Measurements from ENCODE around the gene ZNF541. TPM values are rescaled to one million over a fixed set of nuclear protein-coding genes. Genes with fewer than 3 reads are reported as not detected.

ZNF541 gene
- total RNA-seq, 2 donors from 2014 or later: not detected

DNA sequence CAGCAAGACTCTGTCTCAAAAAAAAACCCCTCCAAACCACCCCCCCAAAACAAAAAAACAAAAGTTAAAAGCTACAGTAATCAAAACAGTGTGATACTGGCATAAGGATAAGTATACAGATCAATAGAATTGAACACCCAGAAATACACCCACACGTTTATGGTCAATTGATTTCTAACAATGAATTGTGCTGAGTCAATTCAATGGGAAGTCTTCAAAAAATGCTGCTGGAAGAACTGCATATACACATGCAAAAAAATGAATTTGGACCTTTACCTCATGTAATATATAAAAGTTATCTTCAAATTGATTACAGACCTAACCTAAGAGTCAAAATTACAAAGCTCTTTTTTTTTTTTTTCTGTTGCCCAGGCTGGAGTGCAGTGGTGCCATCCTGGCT is 38.3 kb downstream of the ZNF541 start:
- no peaks in the 10 kb centered on the region for H3K36me3 ChIP-seq
- H3K27ac ChIP-seq: no peak overlapping the region
- TF ChIP-seq, protein P1, sequence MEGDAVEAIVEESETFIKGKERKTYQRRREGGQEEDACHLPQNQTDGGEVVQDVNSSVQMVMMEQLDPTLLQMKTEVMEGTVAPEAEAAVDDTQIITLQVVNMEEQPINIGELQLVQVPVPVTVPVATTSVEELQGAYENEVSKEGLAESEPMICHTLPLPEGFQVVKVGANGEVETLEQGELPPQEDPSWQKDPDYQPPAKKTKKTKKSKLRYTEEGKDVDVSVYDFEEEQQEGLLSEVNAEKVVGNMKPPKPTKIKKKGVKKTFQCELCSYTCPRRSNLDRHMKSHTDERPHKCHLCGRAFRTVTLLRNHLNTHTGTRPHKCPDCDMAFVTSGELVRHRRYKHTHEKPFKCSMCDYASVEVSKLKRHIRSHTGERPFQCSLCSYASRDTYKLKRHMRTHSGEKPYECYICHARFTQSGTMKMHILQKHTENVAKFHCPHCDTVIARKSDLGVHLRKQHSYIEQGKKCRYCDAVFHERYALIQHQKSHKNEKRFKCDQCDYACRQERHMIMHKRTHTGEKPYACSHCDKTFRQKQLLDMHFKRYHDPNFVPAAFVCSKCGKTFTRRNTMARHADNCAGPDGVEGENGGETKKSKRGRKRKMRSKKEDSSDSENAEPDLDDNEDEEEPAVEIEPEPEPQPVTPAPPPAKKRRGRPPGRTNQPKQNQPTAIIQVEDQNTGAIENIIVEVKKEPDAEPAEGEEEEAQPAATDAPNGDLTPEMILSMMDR (IDR thresholded peaks at IDR 0.05): no peak
- H3K9me3 ChIP-seq: no peaks in the 10 kb centered on the region
- no peaks in the 10 kb centered on the region for H3K4me1 ChIP-seq (ENCODE audit: control insufficient read depth in 1 of 2, low read depth in 2 of 2)
- no peak for ATAC-seq (ENCODE audit: insufficient number of reproducible peaks, low FRiP score, low read depth)
- H3K27me3 ChIP-seq (replicated peaks; ENCODE audit: insufficient read depth): no peaks in the 10 kb centered on the region
- no peak overlapping the region for H3K4me3 ChIP-seq
- no peak for DNase-seq (ENCODE audit: low spot score)

GRCh38 chr19:47531640-47532387 is 41.1 kb downstream of the ZNF541 start:
- no peaks in the 10 kb centered on the region for H3K4me1 ChIP-seq (ENCODE audit: control insufficient read depth in 1 of 2, low read depth in 2 of 2)
- TF ChIP-seq, protein P1 (IDR thresholded peaks at IDR 0.05): no peak
- no peak for ATAC-seq (ENCODE audit: insufficient number of reproducible peaks, low FRiP score, low read depth)
- no peaks in the 10 kb centered on the region for H3K36me3 ChIP-seq
- no peaks in the 10 kb centered on the region for H3K27me3 ChIP-seq (replicated peaks; ENCODE audit: insufficient read depth)
- H3K4me3 ChIP-seq: no peak overlapping the region
- no peak for DNase-seq (ENCODE audit: low spot score)
- H3K27ac ChIP-seq: no peak overlapping the region
- no peaks in the 10 kb centered on the region for H3K9me3 ChIP-seq

GRCh38 chr19:47529018-47529742 is 43.8 kb downstream of the ZNF541 start:
- H3K4me1 ChIP-seq (ENCODE audit: control insufficient read depth in 1 of 2, low read depth in 2 of 2): no peaks in the 10 kb centered on the region
- H3K36me3 ChIP-seq: no peaks in the 10 kb centered on the region
- DNase-seq (ENCODE audit: low spot score) (no peak), ATAC-seq (ENCODE audit: insufficient number of reproducible peaks, low FRiP score, low read depth) (no peak)
- no peaks in the 10 kb centered on the region for H3K27me3 ChIP-seq (replicated peaks; ENCODE audit: insufficient read depth)
- no peak overlapping the region for H3K4me3 ChIP-seq
- TF ChIP-seq, protein P1 (IDR thresholded peaks at IDR 0.05): no peak
- H3K9me3 ChIP-seq: no peaks in the 10 kb centered on the region
- H3K27ac ChIP-seq: no peak overlapping the region

DNA sequence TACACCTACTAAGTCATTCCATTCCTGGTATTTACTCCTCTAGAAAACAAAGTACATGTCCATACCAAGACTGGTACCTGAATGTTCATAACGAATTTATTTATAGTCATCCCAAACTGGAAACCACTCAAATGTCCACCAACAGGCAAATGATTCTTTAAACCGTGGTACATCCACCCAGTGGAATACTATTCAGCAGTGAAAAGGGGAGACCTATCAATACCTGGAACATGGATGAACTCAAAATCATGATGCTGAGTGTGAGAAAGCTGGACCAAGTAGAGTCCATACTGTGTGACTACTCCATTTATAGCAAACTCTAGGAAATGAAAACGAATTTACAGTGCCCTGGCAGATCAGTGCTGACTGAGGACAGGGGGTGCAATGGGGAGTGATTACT is 46.1 kb downstream of the ZNF541 start:
- Histone ChIP-seq H3K36me3 (no peaks in the 10 kb centered on the region), H3K4me3 (no peak overlapping the region), H3K27me3 (replicated peaks; ENCODE audit: insufficient read depth) (no peaks in the 10 kb centered on the region), H3K4me1 (ENCODE audit: control insufficient read depth in 1 of 2, low read depth in 2 of 2) (no peaks in the 10 kb centered on the region), H3K9me3 (no peaks in the 10 kb centered on the region), H3K27ac (no peak overlapping the region)
- no peak for ATAC-seq (ENCODE audit: insufficient number of reproducible peaks, low FRiP score, low read depth)
- DNase-seq (ENCODE audit: low spot score): no peak
- TF ChIP-seq, protein P1 (IDR thresholded peaks at IDR 0.05): no peak

GRCh38 chr19:47523473-47523872 is 49.5 kb downstream of the ZNF541 start:
- Histone ChIP-seq H3K9me3 (no peaks in the 10 kb centered on the region), H3K36me3 (no peaks in the 10 kb centered on the region), H3K4me1 (ENCODE audit: control insufficient read depth in 1 of 2, low read depth in 2 of 2) (no peaks in the 10 kb centered on the region), H3K4me3 (no peak overlapping the region), H3K27ac (no peak overlapping the region), H3K27me3 (replicated peaks; ENCODE audit: insufficient read depth) (no peaks in the 10 kb centered on the region)
- no peak for ATAC-seq (ENCODE audit: insufficient number of reproducible peaks, low FRiP score, low read depth)
- TF ChIP-seq, protein P1 (IDR thresholded peaks at IDR 0.05): no peak
- DNase-seq (ENCODE audit: low spot score): no peak

Other genes starting within 250 kb of the ZNF541 start
- gene C5AR2, start 241.0 kb downstream of the ZNF541 start, total RNA-seq: 10 to 100 TPM; 10.3 to 25.7 TPM
- gene DHX34, start 223.8 kb downstream of the ZNF541 start, total RNA-seq: 10 to 100 TPM; 20.4 to 21.3 TPM
- 10 to 100 TPM in 1 of 2 donors, 1 to 10 TPM in 1; 6.4 to 11.5 TPM for gene MEIS3, start 153.6 kb downstream of the ZNF541 start, total RNA-seq
- under 1 TPM in 1 of 2 donors, not detected in 1; 0.28 TPM for gene SLC8A2, start 101.3 kb downstream of the ZNF541 start, total RNA-seq
- 1 to 10 TPM in 1 of 2 donors, under 1 TPM in 1; 0.95 to 1.2 TPM for gene KPTN, start 88.9 kb downstream of the ZNF541 start, total RNA-seq
- 100 to 1,000 TPM; 107 to 147 TPM for gene NAPA, start 58.1 kb downstream of the ZNF541 start, total RNA-seq
- 10 to 100 TPM; 10.8 to 18.4 TPM for gene BICRA, start 36.0 kb upstream of the ZNF541 start, total RNA-seq
- 100 to 1,000 TPM; 141 to 195 TPM for gene EHD2, start 140.3 kb upstream of the ZNF541 start, total RNA-seq
- gene NOP53, start 172.4 kb upstream of the ZNF541 start, total RNA-seq: 100 to 1,000 TPM; 189 to 220 TPM
- gene SELENOW, start 205.6 kb upstream of the ZNF541 start, total RNA-seq: 1,000 to 10,000 TPM in 1 of 2 donors, 100 to 1,000 TPM in 1; 504 to 1,102 TPM
- gene TPRX1, start 231.4 kb upstream of the ZNF541 start, total RNA-seq: not detected
- not detected for gene CRX, start 248.8 kb upstream of the ZNF541 start, total RNA-seq

Data from thoracic aorta (tissue), 2 donors.